ENCODE data around the gene TNIK. TPM values are rescaled to one million over a fixed set of nuclear protein-coding genes. Genes with fewer than 3 reads are reported as not detected.

Gene TNIK
- total and polyA plus RNA-seq, 2 experiments from 2014 or later, result 14.6 to 34.3 TPM

DNA sequence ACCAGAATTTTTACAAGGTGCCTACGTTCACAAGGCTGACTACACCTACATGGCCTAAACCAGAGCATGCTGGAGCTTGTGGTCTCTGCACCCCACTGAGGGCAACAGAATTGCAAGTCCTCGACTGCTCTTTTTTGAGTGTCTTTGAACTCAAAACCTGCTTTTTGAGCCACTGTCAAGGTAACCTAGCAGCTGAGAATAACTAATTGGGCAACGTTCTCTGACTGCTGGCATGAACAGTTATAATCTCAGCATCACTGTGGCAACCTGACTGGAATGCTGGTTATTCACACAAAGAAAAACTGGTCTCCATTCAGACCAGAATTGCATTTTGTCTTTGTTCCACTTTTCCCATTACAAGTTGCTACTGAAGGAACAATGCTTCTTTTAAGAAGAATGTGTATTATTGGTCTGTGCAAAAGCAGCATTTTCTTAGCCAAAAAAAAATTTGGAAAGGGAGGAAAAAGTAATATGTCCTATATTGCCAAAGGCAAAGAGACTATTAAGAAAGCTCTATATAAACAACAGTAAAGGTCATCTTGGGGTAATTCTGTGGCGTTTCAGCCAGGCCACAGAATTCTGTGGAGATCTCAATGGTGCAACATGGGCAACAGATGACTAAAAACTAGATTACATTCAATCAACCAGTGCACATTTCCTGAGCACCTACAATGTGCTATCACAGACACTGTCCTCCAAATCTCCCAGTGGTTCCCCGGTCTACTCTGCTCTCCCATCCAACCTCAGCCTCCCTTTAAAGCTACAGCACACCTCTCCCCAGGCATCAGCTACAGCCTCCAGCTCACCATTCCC, 76.8 kb downstream of the TNIK start:
- peak overlapping the region; percentile 30 for H3K4me2 ChIP-seq
- TF ChIP-seq, protein P1, sequence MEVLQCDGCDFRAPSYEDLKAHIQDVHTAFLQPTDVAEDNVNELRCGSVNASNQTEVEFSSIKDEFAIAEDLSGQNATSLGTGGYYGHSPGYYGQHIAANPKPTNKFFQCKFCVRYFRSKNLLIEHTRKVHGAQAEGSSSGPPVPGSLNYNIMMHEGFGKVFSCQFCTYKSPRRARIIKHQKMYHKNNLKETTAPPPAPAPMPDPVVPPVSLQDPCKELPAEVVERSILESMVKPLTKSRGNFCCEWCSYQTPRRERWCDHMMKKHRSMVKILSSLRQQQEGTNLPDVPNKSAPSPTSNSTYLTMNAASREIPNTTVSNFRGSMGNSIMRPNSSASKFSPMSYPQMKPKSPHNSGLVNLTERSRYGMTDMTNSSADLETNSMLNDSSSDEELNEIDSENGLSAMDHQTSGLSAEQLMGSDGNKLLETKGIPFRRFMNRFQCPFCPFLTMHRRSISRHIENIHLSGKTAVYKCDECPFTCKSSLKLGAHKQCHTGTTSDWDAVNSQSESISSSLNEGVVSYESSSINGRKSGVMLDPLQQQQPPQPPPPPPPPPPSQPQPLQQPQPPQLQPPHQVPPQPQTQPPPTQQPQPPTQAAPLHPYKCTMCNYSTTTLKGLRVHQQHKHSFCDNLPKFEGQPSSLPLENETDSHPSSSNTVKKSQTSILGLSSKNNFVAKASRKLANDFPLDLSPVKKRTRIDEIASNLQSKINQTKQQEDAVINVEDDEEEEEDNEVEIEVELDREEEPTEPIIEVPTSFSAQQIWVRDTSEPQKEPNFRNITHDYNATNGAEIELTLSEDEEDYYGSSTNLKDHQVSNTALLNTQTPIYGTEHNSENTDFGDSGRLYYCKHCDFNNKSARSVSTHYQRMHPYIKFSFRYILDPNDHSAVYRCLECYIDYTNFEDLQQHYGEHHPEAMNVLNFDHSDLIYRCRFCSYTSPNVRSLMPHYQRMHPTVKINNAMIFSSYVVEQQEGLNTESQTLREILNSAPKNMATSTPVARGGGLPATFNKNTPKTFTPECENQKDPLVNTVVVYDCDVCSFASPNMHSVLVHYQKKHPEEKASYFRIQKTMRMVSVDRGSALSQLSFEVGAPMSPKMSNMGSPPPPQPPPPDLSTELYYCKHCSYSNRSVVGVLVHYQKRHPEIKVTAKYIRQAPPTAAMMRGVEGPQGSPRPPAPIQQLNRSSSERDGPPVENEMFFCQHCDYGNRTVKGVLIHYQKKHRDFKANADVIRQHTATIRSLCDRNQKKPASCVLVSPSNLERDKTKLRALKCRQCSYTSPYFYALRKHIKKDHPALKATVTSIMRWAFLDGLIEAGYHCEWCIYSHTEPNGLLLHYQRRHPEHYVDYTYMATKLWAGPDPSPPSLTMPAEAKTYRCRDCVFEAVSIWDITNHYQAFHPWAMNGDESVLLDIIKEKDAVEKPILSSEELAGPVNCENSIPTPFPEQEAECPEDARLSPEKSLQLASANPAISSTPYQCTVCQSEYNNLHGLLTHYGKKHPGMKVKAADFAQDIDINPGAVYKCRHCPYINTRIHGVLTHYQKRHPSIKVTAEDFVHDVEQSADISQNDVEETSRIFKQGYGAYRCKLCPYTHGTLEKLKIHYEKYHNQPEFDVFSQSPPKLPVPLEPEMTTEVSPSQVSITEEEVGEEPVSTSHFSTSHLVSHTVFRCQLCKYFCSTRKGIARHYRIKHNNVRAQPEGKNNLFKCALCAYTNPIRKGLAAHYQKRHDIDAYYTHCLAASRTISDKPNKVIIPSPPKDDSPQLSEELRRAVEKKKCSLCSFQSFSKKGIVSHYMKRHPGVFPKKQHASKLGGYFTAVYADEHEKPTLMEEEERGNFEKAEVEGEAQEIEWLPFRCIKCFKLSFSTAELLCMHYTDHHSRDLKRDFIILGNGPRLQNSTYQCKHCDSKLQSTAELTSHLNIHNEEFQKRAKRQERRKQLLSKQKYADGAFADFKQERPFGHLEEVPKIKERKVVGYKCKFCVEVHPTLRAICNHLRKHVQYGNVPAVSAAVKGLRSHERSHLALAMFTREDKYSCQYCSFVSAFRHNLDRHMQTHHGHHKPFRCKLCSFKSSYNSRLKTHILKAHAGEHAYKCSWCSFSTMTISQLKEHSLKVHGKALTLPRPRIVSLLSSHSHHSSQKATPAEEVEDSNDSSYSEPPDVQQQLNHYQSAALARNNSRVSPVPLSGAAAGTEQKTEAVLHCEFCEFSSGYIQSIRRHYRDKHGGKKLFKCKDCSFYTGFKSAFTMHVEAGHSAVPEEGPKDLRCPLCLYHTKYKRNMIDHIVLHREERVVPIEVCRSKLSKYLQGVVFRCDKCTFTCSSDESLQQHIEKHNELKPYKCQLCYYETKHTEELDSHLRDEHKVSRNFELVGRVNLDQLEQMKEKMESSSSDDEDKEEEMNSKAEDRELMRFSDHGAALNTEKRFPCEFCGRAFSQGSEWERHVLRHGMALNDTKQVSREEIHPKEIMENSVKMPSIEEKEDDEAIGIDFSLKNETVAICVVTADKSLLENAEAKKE (CRISPR knock-in tag; IDR thresholded peaks at IDR 0.05), result no peak
- no peak for TF ChIP-seq EZH2 (IDR thresholded peaks at IDR 0.05; ENCODE audit: low read depth, unreplicated experiment)
- TF ChIP-seq ZNF331 (CRISPR knock-in tag; IDR thresholded peaks at IDR 0.05; ENCODE audit: low read depth), result no peak
- TF ChIP-seq POLR2AphosphoS5 (IDR thresholded peaks at IDR 0.05; ENCODE audit: low read depth), result no peak
- no peak for TF ChIP-seq EZH2phosphoT487 (IDR thresholded peaks at IDR 0.05; ENCODE audit: unreplicated experiment)
- TF ChIP-seq, protein P2, sequence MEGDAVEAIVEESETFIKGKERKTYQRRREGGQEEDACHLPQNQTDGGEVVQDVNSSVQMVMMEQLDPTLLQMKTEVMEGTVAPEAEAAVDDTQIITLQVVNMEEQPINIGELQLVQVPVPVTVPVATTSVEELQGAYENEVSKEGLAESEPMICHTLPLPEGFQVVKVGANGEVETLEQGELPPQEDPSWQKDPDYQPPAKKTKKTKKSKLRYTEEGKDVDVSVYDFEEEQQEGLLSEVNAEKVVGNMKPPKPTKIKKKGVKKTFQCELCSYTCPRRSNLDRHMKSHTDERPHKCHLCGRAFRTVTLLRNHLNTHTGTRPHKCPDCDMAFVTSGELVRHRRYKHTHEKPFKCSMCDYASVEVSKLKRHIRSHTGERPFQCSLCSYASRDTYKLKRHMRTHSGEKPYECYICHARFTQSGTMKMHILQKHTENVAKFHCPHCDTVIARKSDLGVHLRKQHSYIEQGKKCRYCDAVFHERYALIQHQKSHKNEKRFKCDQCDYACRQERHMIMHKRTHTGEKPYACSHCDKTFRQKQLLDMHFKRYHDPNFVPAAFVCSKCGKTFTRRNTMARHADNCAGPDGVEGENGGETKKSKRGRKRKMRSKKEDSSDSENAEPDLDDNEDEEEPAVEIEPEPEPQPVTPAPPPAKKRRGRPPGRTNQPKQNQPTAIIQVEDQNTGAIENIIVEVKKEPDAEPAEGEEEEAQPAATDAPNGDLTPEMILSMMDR (conservative IDR thresholded peaks at IDR 0.05; ENCODE audit: low read depth in 2 of 2), result no peak
- TF ChIP-seq CREB1 (CRISPR knock-in tag; IDR thresholded peaks at IDR 0.05; ENCODE audit: low read depth), result no peak
- TF ChIP-seq ZNF114 (CRISPR knock-in tag; IDR thresholded peaks at IDR 0.05), result no peak
- TF ChIP-seq JUNB (IDR thresholded peaks at IDR 0.05; ENCODE audit: unreplicated experiment), result no peak
- TF ChIP-seq STAT1 (IDR thresholded peaks at IDR 0.05; ENCODE audit: unreplicated experiment), result no peak
- TF ChIP-seq, protein P3, sequence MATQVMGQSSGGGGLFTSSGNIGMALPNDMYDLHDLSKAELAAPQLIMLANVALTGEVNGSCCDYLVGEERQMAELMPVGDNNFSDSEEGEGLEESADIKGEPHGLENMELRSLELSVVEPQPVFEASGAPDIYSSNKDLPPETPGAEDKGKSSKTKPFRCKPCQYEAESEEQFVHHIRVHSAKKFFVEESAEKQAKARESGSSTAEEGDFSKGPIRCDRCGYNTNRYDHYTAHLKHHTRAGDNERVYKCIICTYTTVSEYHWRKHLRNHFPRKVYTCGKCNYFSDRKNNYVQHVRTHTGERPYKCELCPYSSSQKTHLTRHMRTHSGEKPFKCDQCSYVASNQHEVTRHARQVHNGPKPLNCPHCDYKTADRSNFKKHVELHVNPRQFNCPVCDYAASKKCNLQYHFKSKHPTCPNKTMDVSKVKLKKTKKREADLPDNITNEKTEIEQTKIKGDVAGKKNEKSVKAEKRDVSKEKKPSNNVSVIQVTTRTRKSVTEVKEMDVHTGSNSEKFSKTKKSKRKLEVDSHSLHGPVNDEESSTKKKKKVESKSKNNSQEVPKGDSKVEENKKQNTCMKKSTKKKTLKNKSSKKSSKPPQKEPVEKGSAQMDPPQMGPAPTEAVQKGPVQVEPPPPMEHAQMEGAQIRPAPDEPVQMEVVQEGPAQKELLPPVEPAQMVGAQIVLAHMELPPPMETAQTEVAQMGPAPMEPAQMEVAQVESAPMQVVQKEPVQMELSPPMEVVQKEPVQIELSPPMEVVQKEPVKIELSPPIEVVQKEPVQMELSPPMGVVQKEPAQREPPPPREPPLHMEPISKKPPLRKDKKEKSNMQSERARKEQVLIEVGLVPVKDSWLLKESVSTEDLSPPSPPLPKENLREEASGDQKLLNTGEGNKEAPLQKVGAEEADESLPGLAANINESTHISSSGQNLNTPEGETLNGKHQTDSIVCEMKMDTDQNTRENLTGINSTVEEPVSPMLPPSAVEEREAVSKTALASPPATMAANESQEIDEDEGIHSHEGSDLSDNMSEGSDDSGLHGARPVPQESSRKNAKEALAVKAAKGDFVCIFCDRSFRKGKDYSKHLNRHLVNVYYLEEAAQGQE (IDR thresholded peaks at IDR 0.05; ENCODE audit: unreplicated experiment), result no peak
- TF ChIP-seq, protein P4, sequence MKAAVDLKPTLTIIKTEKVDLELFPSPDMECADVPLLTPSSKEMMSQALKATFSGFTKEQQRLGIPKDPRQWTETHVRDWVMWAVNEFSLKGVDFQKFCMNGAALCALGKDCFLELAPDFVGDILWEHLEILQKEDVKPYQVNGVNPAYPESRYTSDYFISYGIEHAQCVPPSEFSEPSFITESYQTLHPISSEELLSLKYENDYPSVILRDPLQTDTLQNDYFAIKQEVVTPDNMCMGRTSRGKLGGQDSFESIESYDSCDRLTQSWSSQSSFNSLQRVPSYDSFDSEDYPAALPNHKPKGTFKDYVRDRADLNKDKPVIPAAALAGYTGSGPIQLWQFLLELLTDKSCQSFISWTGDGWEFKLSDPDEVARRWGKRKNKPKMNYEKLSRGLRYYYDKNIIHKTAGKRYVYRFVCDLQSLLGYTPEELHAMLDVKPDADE (IDR thresholded peaks at IDR 0.05), result no peak
- no peak for TF ChIP-seq NANOG (IDR thresholded peaks at IDR 0.05; ENCODE audit: borderline replicate concordance)
- no peaks in the 10 kb centered on the region for H3K27me3 ChIP-seq (ENCODE audit: insufficient read depth)
- Mint-ChIP-seq H3K9me3 (no peaks in the 10 kb centered on the region), H3K36me3 (ENCODE audit: low read depth) (no peaks in the 10 kb centered on the region), H3K27ac (peak overlapping the region; percentile 50), H3K4me1 (peaks cover 68% of the 10 kb centered on the region), H3K27me3 (ENCODE audit: insufficient read depth, low read depth, poor library complexity) (peaks cover 4% of the 10 kb centered on the region), H3K4me3 (peak overlapping the region; percentile 41)
- no peak overlapping the region for H2AFZ ChIP-seq
- 0 out of 2 replicates have a peak, but pooled peaks cover 3% of the 10 kb centered on the region for H3F3A ChIP-seq (replicated peaks; ENCODE audit: low read depth)
- 0 out of 2 replicates have a peak, but pooled peaks cover 5% of the 10 kb centered on the region for H4K20me1 ChIP-seq (replicated peaks; ENCODE audit: insufficient read depth)
- no peaks in the 10 kb centered on the region for H3K9me2 ChIP-seq (ENCODE audit: insufficient read depth)
- no peak overlapping the region for H3K4me3 ChIP-seq
- DNase-seq (ENCODE audit: low spot score) (no peak), ATAC-seq (peak; percentile 40)
- H3K4me1 ChIP-seq (ENCODE audit: insufficient read depth), result peaks cover 49% of the 10 kb centered on the region
- no peak overlapping the region for H3K27ac ChIP-seq (ENCODE audit: low read depth)
- no peaks in the 10 kb centered on the region for H3K36me3 ChIP-seq (ENCODE audit: insufficient read depth)
- H3K79me2 ChIP-seq (replicated peaks; ENCODE audit: insufficient read depth), result peaks cover 77% of the 10 kb centered on the region
